Breast epithelium (tissue), 3 donors: ENCODE data around the gene LYRM4.

Experiments
- CTCF ChIP-seq, 3 donors: fragments of 450-650 bp; IDR thresholded peaks; one replicate each; pipeline ENCODE4 v1.5.1; 2016 to 2017; ENCODE audit warnings: antibody characterized with exemption in 3 of 3, mild to moderate bottlenecking in 3 of 3, moderate library complexity in 3 of 3
- POLR2AphosphoS5 ChIP-seq, 3 donors: sonication (generic); formaldehyde crosslinking; IDR thresholded peaks; one replicate each; pipeline ENCODE4 v1.6.1; 2017; ENCODE audit warnings: antibody characterized with exemption in 3 of 3

DNA sequence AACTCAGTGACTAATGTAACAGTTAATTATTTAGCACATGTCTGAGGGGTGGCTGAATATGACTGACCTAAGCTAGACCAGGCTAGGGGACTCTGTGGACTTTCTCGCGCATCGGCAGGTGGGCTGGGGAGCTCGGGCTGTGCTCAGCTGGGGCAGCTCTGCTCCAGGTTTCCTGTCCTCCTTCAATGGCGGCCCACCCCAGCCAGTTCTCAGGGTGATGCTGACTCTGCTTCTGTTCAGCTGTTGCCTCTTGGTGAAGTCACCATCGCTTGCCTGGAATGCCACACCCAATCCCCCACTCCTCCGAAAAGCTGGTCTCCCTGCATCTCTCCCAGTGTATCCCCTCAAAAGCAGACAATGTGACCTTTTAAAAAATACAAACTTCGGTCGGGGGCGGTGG is 155.6 kb downstream of the LYRM4 start:
- TF ChIP-seq POLR2AphosphoS5 (IDR thresholded peaks at IDR 0.05) (no peak), CTCF (IDR thresholded peaks at IDR 0.05) (no peak)
